Measurements from ENCODE around the gene MED12L. TPM values are rescaled to one million over a fixed set of nuclear protein-coding genes. Genes with fewer than 3 reads are reported as not detected.
"Not testable (repeated sequence)": the region's sequence is repeated elsewhere in the genome, so short reads cannot be mapped to it uniquely, and the experiment has no call there.

MED12L gene
- polyA plus RNA-seq, 1 donor from 2014 or later, result 28.5 TPM

DNA sequence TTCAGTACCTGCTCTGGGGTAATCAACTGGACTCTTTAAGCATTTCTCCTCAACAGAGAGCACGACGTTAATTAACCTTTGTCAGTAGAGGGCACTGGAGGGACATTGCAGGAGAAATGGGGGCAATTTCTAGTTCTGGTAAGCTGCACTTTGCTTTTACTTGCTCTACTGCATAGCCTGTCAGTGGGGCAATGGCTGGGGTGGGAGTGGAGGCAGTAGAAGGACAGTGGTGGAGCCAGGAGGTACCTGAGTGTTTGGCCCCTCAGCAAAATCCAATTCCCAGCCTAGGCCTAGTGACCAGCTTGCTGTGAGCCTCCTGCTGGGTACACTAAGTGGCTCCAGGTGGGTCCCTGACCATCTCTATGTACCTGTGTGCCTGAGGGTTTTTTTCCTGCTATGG is 18.3 kb upstream of the MED12L start (continued):
- TF ChIP-seq TAF1 (IDR thresholded peaks at IDR 0.05; ENCODE audit: low read depth) (no peak), POLR2AphosphoS5 (IDR thresholded peaks at IDR 0.05) (no peak), SMC3 (conservative IDR thresholded peaks at IDR 0.05; ENCODE audit: poor library complexity) (no peak)

DNA sequence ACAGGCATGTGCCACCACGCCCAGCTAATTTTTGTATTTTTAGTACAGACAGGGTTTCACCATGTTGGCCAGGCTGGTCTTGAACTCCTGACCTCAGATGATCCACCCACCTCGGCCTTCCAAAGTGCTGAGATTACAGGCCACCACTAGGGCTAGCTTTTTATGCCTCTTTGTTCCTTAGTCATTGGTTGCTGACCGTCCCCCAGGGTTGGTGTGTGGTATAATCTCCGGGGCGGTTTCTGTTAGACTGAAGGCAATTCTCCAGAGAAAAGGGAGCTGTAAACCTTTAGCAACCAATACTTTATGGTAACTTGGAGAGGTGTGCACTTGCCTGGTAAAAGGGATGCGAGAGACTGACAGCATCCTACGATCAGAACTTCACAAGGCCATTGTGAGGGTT is 12.6 kb upstream of the MED12L start:
- not testable (repeated sequence) for H2AFZ ChIP-seq (ENCODE audit: low read depth, low read length); H3K79me2 ChIP-seq (replicated peaks; ENCODE audit: insufficient read depth, low read length); H3K36me3 ChIP-seq (ENCODE audit: insufficient read depth, low read length); H3K27ac ChIP-seq (ENCODE audit: low read length); H3K9me3 ChIP-seq (ENCODE audit: low read length); H4K20me1 ChIP-seq (ENCODE audit: insufficient read depth); H3K4me2 ChIP-seq (ENCODE audit: low read length); H3K27me3 ChIP-seq (ENCODE audit: insufficient read depth, low read depth, low read length); H3K9ac ChIP-seq (ENCODE audit: low read length); H3F3A ChIP-seq (ENCODE audit: insufficient read depth, low read length, poor library complexity, severe bottlenecking); H3K9me2 ChIP-seq (ENCODE audit: insufficient read depth, low read length); H3K4me3 ChIP-seq (ENCODE audit: low read length)

DNA sequence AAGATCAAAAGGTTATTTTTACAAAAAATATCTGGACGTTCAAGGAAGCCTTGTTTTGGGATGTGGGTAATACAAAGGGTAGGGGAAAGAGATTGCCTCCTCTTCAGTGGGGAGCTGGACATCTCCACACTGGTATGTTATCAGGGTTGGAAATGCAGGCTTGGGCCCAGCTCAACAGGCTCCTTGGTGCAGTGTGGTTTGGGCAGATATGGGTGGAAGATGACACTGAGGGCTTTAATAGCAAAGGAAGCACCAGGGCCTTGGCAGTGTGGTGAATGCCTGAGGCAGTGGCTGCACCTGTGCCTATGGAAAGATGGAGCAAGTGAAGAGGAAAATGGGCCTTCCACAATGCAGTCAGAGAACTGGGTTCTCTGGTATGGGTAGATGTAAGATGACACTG is 11.2 kb upstream of the MED12L start:
- H4K20me1 ChIP-seq (ENCODE audit: insufficient read depth), result no peaks in the 10 kb centered on the region
- H3F3A ChIP-seq (ENCODE audit: insufficient read depth, low read length, poor library complexity, severe bottlenecking), result no peaks in the 10 kb centered on the region
- no peak overlapping the region for H3K4me2 ChIP-seq (ENCODE audit: low read length)
- H2AFZ ChIP-seq (ENCODE audit: low read depth, low read length), result no peak overlapping the region
- H3K79me2 ChIP-seq (replicated peaks; ENCODE audit: insufficient read depth, low read length), result no peaks in the 10 kb centered on the region
- H3K9me3 ChIP-seq (ENCODE audit: low read length), result no peaks in the 10 kb centered on the region
- no peak overlapping the region for H3K4me3 ChIP-seq (ENCODE audit: low read length)
- TF ChIP-seq POLR2AphosphoS5 (IDR thresholded peaks at IDR 0.05) (no peak), RAD21 (conservative IDR thresholded peaks at IDR 0.05) (no peak), EP300 (conservative IDR thresholded peaks at IDR 0.05; ENCODE audit: poor library complexity, severe bottlenecking) (no peak), EZH2 (IDR thresholded peaks at IDR 0.05; ENCODE audit: borderline replicate concordance, insufficient read depth, low read length, poor library complexity, severe bottlenecking) (no peak), SMC3 (conservative IDR thresholded peaks at IDR 0.05; ENCODE audit: poor library complexity) (no peak), TAF1 (IDR thresholded peaks at IDR 0.05; ENCODE audit: low read depth) (no peak), MXI1 (conservative IDR thresholded peaks at IDR 0.05; ENCODE audit: poor library complexity, severe bottlenecking) (no peak)
- TF ChIP-seq, protein P1, sequence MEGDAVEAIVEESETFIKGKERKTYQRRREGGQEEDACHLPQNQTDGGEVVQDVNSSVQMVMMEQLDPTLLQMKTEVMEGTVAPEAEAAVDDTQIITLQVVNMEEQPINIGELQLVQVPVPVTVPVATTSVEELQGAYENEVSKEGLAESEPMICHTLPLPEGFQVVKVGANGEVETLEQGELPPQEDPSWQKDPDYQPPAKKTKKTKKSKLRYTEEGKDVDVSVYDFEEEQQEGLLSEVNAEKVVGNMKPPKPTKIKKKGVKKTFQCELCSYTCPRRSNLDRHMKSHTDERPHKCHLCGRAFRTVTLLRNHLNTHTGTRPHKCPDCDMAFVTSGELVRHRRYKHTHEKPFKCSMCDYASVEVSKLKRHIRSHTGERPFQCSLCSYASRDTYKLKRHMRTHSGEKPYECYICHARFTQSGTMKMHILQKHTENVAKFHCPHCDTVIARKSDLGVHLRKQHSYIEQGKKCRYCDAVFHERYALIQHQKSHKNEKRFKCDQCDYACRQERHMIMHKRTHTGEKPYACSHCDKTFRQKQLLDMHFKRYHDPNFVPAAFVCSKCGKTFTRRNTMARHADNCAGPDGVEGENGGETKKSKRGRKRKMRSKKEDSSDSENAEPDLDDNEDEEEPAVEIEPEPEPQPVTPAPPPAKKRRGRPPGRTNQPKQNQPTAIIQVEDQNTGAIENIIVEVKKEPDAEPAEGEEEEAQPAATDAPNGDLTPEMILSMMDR (IDR thresholded peaks at IDR 0.05; ENCODE audit: poor library complexity, severe bottlenecking), result no peak
- TF ChIP-seq, protein P2, sequence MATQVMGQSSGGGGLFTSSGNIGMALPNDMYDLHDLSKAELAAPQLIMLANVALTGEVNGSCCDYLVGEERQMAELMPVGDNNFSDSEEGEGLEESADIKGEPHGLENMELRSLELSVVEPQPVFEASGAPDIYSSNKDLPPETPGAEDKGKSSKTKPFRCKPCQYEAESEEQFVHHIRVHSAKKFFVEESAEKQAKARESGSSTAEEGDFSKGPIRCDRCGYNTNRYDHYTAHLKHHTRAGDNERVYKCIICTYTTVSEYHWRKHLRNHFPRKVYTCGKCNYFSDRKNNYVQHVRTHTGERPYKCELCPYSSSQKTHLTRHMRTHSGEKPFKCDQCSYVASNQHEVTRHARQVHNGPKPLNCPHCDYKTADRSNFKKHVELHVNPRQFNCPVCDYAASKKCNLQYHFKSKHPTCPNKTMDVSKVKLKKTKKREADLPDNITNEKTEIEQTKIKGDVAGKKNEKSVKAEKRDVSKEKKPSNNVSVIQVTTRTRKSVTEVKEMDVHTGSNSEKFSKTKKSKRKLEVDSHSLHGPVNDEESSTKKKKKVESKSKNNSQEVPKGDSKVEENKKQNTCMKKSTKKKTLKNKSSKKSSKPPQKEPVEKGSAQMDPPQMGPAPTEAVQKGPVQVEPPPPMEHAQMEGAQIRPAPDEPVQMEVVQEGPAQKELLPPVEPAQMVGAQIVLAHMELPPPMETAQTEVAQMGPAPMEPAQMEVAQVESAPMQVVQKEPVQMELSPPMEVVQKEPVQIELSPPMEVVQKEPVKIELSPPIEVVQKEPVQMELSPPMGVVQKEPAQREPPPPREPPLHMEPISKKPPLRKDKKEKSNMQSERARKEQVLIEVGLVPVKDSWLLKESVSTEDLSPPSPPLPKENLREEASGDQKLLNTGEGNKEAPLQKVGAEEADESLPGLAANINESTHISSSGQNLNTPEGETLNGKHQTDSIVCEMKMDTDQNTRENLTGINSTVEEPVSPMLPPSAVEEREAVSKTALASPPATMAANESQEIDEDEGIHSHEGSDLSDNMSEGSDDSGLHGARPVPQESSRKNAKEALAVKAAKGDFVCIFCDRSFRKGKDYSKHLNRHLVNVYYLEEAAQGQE (IDR thresholded peaks at IDR 0.05; ENCODE audit: borderline replicate concordance), result no peak
- H3K9me2 ChIP-seq (ENCODE audit: insufficient read depth, low read length), result no peaks in the 10 kb centered on the region
- no peaks in the 10 kb centered on the region for H3K27me3 ChIP-seq (ENCODE audit: insufficient read depth, low read depth, low read length)
- no peak overlapping the region for H3K27ac ChIP-seq (ENCODE audit: low read length)
- H3K9ac ChIP-seq (ENCODE audit: low read length), result no peak overlapping the region
- H3K36me3 ChIP-seq (ENCODE audit: insufficient read depth, low read length), result no peaks in the 10 kb centered on the region
